Mucosa of stomach (tissue), 1 donor: ENCODE data around the gene TSPAN18.

Experiments used
- H3K27me3 ChIP-seq: one replicate; pipeline ENCODE4 v1.7.0; 2013; ENCODE audit warnings: mild to moderate bottlenecking, low read length; ENCODE audit not compliant: control insufficient read depth, insufficient read depth
- H3K36me3 ChIP-seq: one replicate; pipeline ENCODE4 v1.7.0; 2013; ENCODE audit warnings: low read length; ENCODE audit not compliant: control insufficient read depth, insufficient read depth
- H3K4me1 ChIP-seq: one replicate; pipeline ENCODE4 v1.7.0; 2013; ENCODE audit warnings: mild to moderate bottlenecking, low read length; ENCODE audit not compliant: control insufficient read depth, insufficient read depth
- H3K4me3 ChIP-seq: one replicate; pipeline ENCODE4 v1.7.0; 2013; ENCODE audit warnings: low read length
- H3K9ac ChIP-seq: one replicate; pipeline ENCODE4 v1.7.0; 2013; ENCODE audit warnings: mild to moderate bottlenecking, low read length, moderate library complexity
- H3K9me3 ChIP-seq: one replicate; pipeline ENCODE4 v1.7.0; 2013; ENCODE audit warnings: mild to moderate bottlenecking, low read length, moderate library complexity; ENCODE audit not compliant: control insufficient read depth
- donor health status: Pancreatic carcinoma.

Gene TSPAN18

GRCh38 chr11:44726283-44727113 is at the start of gene TSPAN18:
TSS of gene TSPAN18 (plus strand) at chr11:44726962. CDS start at chr11:44906417, 179,455 bp downstream.
- Histone ChIP-seq H3K9me3 (no peaks in the 10 kb centered on the region), H3K27me3 (peaks cover 54% of the 10 kb centered on the region), H3K9ac (peak within 1 kb of the TSS; percentile 61), H3K4me1 (peaks cover 17% of the 10 kb centered on the region), H3K36me3 (no peaks in the 10 kb centered on the region), H3K4me3 (no peak within 1 kb of the TSS)

GRCh38 chr11:44680982-44681597 is 45.7 kb upstream of the TSPAN18 start:
- H3K9ac ChIP-seq = no peak overlapping the region
- peaks cover 6% of the 10 kb centered on the region for H3K4me1 ChIP-seq
- no peaks in the 10 kb centered on the region for H3K9me3 ChIP-seq
- H3K27me3 ChIP-seq = no peaks in the 10 kb centered on the region
- no peak overlapping the region for H3K4me3 ChIP-seq
- no peaks in the 10 kb centered on the region for H3K36me3 ChIP-seq

GRCh38 chr11:44681698-44682097 is 45.1 kb upstream of the TSPAN18 start:
- Histone ChIP-seq H3K4me1 (peaks cover 6% of the 10 kb centered on the region), H3K9me3 (no peaks in the 10 kb centered on the region), H3K4me3 (no peak overlapping the region), H3K36me3 (no peaks in the 10 kb centered on the region), H3K27me3 (no peaks in the 10 kb centered on the region), H3K9ac (no peak overlapping the region)

GRCh38 chr11:44684859-44685281 is 41.9 kb upstream of the TSPAN18 start:
- H3K4me1 ChIP-seq = peaks cover 6% of the 10 kb centered on the region
- H3K27me3 ChIP-seq = no peaks in the 10 kb centered on the region
- no peaks in the 10 kb centered on the region for H3K9me3 ChIP-seq
- no peaks in the 10 kb centered on the region for H3K36me3 ChIP-seq
- H3K4me3 ChIP-seq = no peak overlapping the region
- no peak overlapping the region for H3K9ac ChIP-seq

GRCh38 chr11:44687388-44687787 is 39.4 kb upstream of the TSPAN18 start:
- Histone ChIP-seq H3K4me3 (no peak overlapping the region), H3K36me3 (no peaks in the 10 kb centered on the region), H3K4me1 (no peaks in the 10 kb centered on the region), H3K27me3 (no peaks in the 10 kb centered on the region), H3K9ac (no peak overlapping the region), H3K9me3 (no peaks in the 10 kb centered on the region)

GRCh38 chr11:44689265-44689664 is 37.5 kb upstream of the TSPAN18 start:
- Histone ChIP-seq H3K27me3 (no peaks in the 10 kb centered on the region), H3K9ac (no peak overlapping the region), H3K4me3 (no peak overlapping the region), H3K9me3 (no peaks in the 10 kb centered on the region), H3K36me3 (no peaks in the 10 kb centered on the region), H3K4me1 (no peaks in the 10 kb centered on the region)

GRCh38 chr11:44690651-44691050 is 36.1 kb upstream of the TSPAN18 start:
- Histone ChIP-seq H3K4me1 (no peaks in the 10 kb centered on the region), H3K27me3 (no peaks in the 10 kb centered on the region), H3K36me3 (no peaks in the 10 kb centered on the region), H3K9me3 (no peaks in the 10 kb centered on the region), H3K9ac (no peak overlapping the region), H3K4me3 (no peak overlapping the region)

- Histone ChIP-seq H3K4me1 (no peaks in the 10 kb centered on the region), H3K9me3 (no peaks in the 10 kb centered on the region), H3K27me3 (no peaks in the 10 kb centered on the region), H3K4me3 (no peak overlapping the region), H3K36me3 (no peaks in the 10 kb centered on the region), H3K9ac (no peak overlapping the region)
Observed at GRCh38 chr11:44692460-44692859, 34.3 kb upstream of the TSPAN18 start.

- Histone ChIP-seq H3K9me3 (no peaks in the 10 kb centered on the region), H3K9ac (no peak overlapping the region)
Observed at GRCh38 chr11:44693654-44694119, 33.1 kb upstream of the TSPAN18 start.

GRCh38 chr11:44694443-44694842 is 32.3 kb upstream of the TSPAN18 start:
- Histone ChIP-seq H3K27me3 (no peaks in the 10 kb centered on the region), H3K4me1 (no peaks in the 10 kb centered on the region), H3K4me3 (no peak overlapping the region), H3K36me3 (no peaks in the 10 kb centered on the region), H3K9ac (no peak overlapping the region), H3K9me3 (no peaks in the 10 kb centered on the region)

More at GRCh38 chr11:44693654-44694119, 33.1 kb upstream of the TSPAN18 start:
- H3K27me3 ChIP-seq = no peaks in the 10 kb centered on the region
- no peaks in the 10 kb centered on the region for H3K36me3 ChIP-seq
- H3K4me1 ChIP-seq = no peaks in the 10 kb centered on the region
- no peak overlapping the region for H3K4me3 ChIP-seq

- no peak overlapping the region for H3K9ac ChIP-seq
- no peaks in the 10 kb centered on the region for H3K36me3 ChIP-seq
- peaks cover 5% of the 10 kb centered on the region for H3K27me3 ChIP-seq
- no peaks in the 10 kb centered on the region for H3K4me1 ChIP-seq
- H3K9me3 ChIP-seq = no peaks in the 10 kb centered on the region
- H3K4me3 ChIP-seq = no peak overlapping the region
Observed at GRCh38 chr11:44695169-44695833, 31.5 kb upstream of the TSPAN18 start.
